GM12878 (cell line): ENCODE results near the gene DYNC2H1.

Experiments used
- EGR1 ChIP-seq, 2 experiments: IDR thresholded peaks; 1 replicate in 1 of 2; 2 replicates in 1 of 2; pipeline ENCODE4 v1.6.1; 2011 to 2012; ENCODE audit warnings: low read depth in 2 of 2, low read length in 2 of 2, borderline replicate concordance in 1 of 2, mild to moderate bottlenecking in 1 of 2, moderate library complexity in 1 of 2
- JUND ChIP-seq: IDR thresholded peaks from 2 replicates; pipeline ENCODE4 v1.6.1; 2012; ENCODE audit warnings: low read depth, mild to moderate bottlenecking, low read length, improper control_type of control experiment, moderate library complexity
- MXI1 ChIP-seq: fragments of 150-350 bp; IDR thresholded peaks from 2 replicates; pipeline ENCODE4 v1.6.1; 2011; ENCODE audit warnings: low read depth, mild to moderate bottlenecking, inconsistent platforms, low read length, improper control_type of control experiment
- RBBP5 ChIP-seq: fragments of 200-600 bp; sonication (generic); conservative IDR thresholded peaks from 2 replicates; pipeline ENCODE4 v1.6.1; 2016
- SIN3A ChIP-seq: IDR thresholded peaks from 2 replicates; pipeline ENCODE4 v1.6.1; 2012; ENCODE audit warnings: low read depth, low read length, improper control_type of control experiment
- YY1 ChIP-seq: IDR thresholded peaks from 2 replicates; pipeline ENCODE4 v1.6.1; 2011; ENCODE audit warnings: low read depth, mild to moderate bottlenecking, low read length
- TF ChIP-seq, protein P1 (sequence below), 3 experiments: IDR thresholded peaks in 2 of 3; conservative IDR thresholded peaks in 1 of 3; 2 replicates each; pipeline ENCODE4 v1.5.1; 2011; ENCODE audit warnings: low read depth in 3 of 3, low read length in 3 of 3, mild to moderate bottlenecking in 3 of 3, control low read depth in 2 of 3, moderate library complexity in 2 of 3, inconsistent platforms in 1 of 3, mixed read lengths in 1 of 3; ENCODE audit not compliant: control insufficient read depth in 2 of 3, insufficient read depth in 1 of 3; ENCODE audit errors: extremely low read depth in 1 of 3
- TF ChIP-seq, protein P2 (sequence below): IDR thresholded peaks from 2 replicates; pipeline ENCODE4 v1.6.1; 2011; ENCODE audit warnings: borderline replicate concordance, low read depth, mild to moderate bottlenecking, moderate library complexity, mixed read lengths, low read length; ENCODE audit not compliant: insufficient read depth; ENCODE audit errors: extremely low read length
- TF ChIP-seq, protein P3 (sequence below): IDR thresholded peaks from 2 replicates; pipeline ENCODE4 v1.6.1; 2011; ENCODE audit warnings: borderline replicate concordance, low read depth, mild to moderate bottlenecking, moderate library complexity, low read length; ENCODE audit not compliant: insufficient read depth, poor library complexity, severe bottlenecking
- TF ChIP-seq, protein P4 (sequence below): IDR thresholded peaks from 2 replicates; pipeline ENCODE4 v1.6.1; 2011; ENCODE audit warnings: mild to moderate bottlenecking, low read depth, low read length, moderate library complexity; ENCODE audit not compliant: insufficient replicate concordance
- TF ChIP-seq, protein P5 (sequence below): IDR thresholded peaks from 2 replicates; pipeline ENCODE4 v1.6.1; 2012; ENCODE audit warnings: mild to moderate bottlenecking, low read depth, low read length
- TF ChIP-seq, protein P6 (sequence below): fragments of 450-650 bp; formaldehyde crosslinking; IDR thresholded peaks from 2 replicates; pipeline ENCODE4 v1.5.0; 2022; ENCODE audit warnings: mild to moderate bottlenecking, missing genetic modification characterization
- TF ChIP-seq, protein P7 (sequence below): IDR thresholded peaks from 2 replicates; pipeline ENCODE4 v1.6.1; 2011; ENCODE audit warnings: low read depth, mild to moderate bottlenecking, low read length, moderate library complexity, borderline replicate concordance; ENCODE audit errors: extremely low read depth
- TF ChIP-seq, protein P8 (sequence below): fragments of 450-650 bp; IDR thresholded peaks from 2 replicates; pipeline ENCODE4 v1.6.1; 2016; ENCODE audit warnings: mild to moderate bottlenecking

DNA sequence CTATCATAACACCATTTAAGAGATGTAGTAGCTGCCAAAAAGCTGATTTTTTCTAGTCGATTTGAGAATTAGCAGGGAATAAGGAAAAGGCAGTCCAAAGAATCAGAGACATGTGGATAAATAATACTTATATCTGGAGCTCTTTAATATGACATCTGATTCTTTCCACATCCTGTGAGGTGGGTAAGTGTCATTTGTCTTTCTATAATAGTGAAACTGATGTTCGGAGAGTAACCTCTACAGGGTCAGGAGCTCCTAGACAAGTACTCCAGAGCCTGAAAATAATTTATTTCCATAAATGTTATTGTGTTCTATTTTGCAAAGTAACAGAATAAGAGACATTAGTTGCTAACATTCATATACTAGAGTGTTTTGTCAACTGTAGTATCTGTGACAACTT is 367.6 kb downstream of the DYNC2H1 start:
- TF ChIP-seq, protein P1, sequence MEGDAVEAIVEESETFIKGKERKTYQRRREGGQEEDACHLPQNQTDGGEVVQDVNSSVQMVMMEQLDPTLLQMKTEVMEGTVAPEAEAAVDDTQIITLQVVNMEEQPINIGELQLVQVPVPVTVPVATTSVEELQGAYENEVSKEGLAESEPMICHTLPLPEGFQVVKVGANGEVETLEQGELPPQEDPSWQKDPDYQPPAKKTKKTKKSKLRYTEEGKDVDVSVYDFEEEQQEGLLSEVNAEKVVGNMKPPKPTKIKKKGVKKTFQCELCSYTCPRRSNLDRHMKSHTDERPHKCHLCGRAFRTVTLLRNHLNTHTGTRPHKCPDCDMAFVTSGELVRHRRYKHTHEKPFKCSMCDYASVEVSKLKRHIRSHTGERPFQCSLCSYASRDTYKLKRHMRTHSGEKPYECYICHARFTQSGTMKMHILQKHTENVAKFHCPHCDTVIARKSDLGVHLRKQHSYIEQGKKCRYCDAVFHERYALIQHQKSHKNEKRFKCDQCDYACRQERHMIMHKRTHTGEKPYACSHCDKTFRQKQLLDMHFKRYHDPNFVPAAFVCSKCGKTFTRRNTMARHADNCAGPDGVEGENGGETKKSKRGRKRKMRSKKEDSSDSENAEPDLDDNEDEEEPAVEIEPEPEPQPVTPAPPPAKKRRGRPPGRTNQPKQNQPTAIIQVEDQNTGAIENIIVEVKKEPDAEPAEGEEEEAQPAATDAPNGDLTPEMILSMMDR (IDR thresholded peaks at IDR 0.05 in 2 of 3, conservative IDR thresholded peaks at IDR 0.05 in 1 of 3; ENCODE audit: control insufficient read depth in 2 of 3, extremely low read depth in 1 of 3, insufficient read depth in 1 of 3, low read depth in 3 of 3, low read length in 3 of 3): no peak
- TF ChIP-seq, protein P2, sequence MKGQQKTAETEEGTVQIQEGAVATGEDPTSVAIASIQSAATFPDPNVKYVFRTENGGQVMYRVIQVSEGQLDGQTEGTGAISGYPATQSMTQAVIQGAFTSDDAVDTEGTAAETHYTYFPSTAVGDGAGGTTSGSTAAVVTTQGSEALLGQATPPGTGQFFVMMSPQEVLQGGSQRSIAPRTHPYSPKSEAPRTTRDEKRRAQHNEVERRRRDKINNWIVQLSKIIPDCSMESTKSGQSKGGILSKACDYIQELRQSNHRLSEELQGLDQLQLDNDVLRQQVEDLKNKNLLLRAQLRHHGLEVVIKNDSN: no peak
- TF ChIP-seq, protein P3, sequence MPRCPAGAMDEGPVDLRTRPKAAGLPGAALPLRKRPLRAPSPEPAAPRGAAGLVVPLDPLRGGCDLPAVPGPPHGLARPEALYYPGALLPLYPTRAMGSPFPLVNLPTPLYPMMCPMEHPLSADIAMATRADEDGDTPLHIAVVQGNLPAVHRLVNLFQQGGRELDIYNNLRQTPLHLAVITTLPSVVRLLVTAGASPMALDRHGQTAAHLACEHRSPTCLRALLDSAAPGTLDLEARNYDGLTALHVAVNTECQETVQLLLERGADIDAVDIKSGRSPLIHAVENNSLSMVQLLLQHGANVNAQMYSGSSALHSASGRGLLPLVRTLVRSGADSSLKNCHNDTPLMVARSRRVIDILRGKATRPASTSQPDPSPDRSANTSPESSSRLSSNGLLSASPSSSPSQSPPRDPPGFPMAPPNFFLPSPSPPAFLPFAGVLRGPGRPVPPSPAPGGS: no peak
- TF ChIP-seq, protein P4, sequence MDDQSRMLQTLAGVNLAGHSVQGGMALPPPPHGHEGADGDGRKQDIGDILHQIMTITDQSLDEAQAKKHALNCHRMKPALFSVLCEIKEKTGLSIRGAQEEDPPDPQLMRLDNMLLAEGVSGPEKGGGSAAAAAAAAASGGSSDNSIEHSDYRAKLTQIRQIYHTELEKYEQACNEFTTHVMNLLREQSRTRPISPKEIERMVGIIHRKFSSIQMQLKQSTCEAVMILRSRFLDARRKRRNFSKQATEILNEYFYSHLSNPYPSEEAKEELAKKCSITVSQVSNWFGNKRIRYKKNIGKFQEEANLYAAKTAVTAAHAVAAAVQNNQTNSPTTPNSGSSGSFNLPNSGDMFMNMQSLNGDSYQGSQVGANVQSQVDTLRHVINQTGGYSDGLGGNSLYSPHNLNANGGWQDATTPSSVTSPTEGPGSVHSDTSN: no peak
- TF ChIP-seq, protein P5, sequence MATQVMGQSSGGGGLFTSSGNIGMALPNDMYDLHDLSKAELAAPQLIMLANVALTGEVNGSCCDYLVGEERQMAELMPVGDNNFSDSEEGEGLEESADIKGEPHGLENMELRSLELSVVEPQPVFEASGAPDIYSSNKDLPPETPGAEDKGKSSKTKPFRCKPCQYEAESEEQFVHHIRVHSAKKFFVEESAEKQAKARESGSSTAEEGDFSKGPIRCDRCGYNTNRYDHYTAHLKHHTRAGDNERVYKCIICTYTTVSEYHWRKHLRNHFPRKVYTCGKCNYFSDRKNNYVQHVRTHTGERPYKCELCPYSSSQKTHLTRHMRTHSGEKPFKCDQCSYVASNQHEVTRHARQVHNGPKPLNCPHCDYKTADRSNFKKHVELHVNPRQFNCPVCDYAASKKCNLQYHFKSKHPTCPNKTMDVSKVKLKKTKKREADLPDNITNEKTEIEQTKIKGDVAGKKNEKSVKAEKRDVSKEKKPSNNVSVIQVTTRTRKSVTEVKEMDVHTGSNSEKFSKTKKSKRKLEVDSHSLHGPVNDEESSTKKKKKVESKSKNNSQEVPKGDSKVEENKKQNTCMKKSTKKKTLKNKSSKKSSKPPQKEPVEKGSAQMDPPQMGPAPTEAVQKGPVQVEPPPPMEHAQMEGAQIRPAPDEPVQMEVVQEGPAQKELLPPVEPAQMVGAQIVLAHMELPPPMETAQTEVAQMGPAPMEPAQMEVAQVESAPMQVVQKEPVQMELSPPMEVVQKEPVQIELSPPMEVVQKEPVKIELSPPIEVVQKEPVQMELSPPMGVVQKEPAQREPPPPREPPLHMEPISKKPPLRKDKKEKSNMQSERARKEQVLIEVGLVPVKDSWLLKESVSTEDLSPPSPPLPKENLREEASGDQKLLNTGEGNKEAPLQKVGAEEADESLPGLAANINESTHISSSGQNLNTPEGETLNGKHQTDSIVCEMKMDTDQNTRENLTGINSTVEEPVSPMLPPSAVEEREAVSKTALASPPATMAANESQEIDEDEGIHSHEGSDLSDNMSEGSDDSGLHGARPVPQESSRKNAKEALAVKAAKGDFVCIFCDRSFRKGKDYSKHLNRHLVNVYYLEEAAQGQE: no peak
- TF ChIP-seq YY1: no peak
- TF ChIP-seq, protein P6, sequence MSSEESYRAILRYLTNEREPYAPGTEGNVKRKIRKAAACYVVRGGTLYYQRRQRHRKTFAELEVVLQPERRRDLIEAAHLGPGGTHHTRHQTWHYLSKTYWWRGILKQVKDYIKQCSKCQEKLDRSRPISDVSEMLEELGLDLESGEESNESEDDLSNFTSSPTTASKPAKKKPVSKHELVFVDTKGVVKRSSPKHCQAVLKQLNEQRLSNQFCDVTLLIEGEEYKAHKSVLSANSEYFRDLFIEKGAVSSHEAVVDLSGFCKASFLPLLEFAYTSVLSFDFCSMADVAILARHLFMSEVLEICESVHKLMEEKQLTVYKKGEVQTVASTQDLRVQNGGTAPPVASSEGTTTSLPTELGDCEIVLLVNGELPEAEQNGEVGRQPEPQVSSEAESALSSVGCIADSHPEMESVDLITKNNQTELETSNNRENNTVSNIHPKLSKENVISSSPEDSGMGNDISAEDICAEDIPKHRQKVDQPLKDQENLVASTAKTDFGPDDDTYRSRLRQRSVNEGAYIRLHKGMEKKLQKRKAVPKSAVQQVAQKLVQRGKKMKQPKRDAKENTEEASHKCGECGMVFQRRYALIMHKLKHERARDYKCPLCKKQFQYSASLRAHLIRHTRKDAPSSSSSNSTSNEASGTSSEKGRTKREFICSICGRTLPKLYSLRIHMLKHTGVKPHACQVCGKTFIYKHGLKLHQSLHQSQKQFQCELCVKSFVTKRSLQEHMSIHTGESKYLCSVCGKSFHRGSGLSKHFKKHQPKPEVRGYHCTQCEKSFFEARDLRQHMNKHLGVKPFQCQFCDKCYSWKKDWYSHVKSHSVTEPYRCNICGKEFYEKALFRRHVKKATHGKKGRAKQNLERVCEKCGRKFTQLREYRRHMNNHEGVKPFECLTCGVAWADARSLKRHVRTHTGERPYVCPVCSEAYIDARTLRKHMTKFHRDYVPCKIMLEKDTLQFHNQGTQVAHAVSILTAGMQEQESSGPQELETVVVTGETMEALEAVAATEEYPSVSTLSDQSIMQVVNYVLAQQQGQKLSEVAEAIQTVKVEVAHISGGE (CRISPR knock-in tag): no peak
- TF ChIP-seq, protein P7, sequence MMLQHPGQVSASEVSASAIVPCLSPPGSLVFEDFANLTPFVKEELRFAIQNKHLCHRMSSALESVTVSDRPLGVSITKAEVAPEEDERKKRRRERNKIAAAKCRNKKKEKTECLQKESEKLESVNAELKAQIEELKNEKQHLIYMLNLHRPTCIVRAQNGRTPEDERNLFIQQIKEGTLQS: no peak
- TF ChIP-seq SIN3A: no peak
- no peak for TF ChIP-seq JUND
- TF ChIP-seq, protein P8, sequence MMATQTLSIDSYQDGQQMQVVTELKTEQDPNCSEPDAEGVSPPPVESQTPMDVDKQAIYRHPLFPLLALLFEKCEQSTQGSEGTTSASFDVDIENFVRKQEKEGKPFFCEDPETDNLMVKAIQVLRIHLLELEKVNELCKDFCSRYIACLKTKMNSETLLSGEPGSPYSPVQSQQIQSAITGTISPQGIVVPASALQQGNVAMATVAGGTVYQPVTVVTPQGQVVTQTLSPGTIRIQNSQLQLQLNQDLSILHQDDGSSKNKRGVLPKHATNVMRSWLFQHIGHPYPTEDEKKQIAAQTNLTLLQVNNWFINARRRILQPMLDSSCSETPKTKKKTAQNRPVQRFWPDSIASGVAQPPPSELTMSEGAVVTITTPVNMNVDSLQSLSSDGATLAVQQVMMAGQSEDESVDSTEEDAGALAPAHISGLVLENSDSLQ: no peak
- TF ChIP-seq RBBP5: no peak
- no peak for TF ChIP-seq EGR1 (IDR thresholded peaks at IDR 0.05; ENCODE audit: borderline replicate concordance in 1 of 2, low read depth in 2 of 2, low read length in 2 of 2)
- no peak for TF ChIP-seq MXI1
